NCI-H2171 (cell line): ENCODE measurements around the gene CDK19.
A peak's percentile ranks its signal among the peaks of the same experiment; 100 is the strongest.

ENCODE experiments used
- DNase-seq: peaks from one replicate; lab custom pipeline; 2025; lab: John Stamatoyannopoulos, UW

CDK19 gene

GRCh38 chr6:110703010-110703905, 112.0 kb downstream of the CDK19 start:
- DNase-seq, result no peak

DNA sequence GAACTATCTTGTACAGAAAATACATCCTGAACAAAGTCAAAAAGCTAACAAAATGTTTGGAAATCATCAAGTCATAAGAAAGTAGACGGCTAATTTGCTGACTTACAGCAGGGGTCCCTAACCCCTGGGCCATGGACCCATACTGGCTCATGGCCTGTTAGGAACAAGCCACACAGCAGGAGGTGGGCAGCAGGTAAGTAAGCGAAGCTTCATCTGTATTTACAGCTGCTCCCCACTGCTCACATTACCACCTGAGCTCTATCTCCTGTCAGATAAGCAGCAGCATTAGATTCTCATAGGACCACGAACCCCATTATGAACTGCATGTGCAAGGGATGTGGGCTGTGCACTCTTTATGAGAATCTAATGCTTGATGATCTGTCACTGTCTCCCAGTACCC, 115.5 kb downstream of the CDK19 start:
- DNase-seq, result no peak

GRCh38 chr6:110693994-110694393, 121.3 kb downstream of the CDK19 start:
- DNase-seq, result no peak

- no peak for DNase-seq
Observed at GRCh38 chr6:110693296-110693695, 122.0 kb downstream of the CDK19 start.

DNA sequence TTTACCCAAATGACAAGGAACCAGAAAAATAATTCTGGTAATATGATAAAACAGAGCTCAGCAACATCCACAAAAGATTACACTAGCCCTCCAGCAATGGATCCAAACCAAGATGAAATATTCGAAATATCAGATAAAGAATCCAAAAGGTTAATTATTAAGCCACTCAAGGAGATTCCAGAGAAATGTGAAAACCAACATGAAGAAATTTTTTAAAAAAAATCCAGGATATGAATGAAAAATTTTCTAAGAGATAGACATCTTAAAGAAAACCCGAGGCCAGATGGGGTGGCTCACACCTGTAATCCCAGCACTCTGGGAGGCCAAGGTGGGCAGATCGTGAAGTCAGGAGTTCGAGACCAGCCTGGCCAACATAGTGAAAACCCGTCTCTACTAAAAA, 124.4 kb downstream of the CDK19 start:
- no peak for DNase-seq

GRCh38 chr6:110690106-110690654, 125.1 kb downstream of the CDK19 start:
- DNase-seq, result no peak

DNA sequence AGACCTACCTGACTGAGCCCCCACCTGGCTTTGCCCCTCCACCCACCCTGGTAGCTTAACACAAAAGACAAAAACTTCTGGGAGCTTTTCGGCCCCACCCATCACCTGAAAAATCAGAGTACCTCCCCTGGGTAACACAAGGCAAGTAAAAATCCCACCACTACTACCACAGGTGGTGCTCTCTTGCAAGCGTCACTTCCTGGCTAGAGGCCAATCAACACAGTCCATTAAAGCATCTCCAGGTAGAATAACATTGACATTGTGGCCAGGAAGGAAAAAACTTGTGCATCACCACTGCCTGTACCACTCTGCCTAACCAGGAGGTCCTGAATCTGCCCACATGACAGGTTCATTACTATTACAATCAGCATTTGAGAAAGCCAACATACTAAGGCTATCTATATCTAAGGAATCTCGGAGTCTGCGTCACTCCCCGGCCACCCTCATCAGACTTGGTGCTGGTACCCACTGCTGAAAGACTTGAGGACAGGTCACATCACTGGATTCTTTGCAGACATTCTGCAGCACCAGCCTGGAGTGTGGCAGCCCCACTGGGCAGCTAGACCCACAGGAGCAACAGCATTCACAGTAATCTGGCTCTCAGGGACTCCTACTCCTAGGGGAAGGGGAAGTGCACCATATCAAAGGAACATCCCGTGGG, 125.9 kb downstream of the CDK19 start:
- peak; percentile 48 for DNase-seq

DNA sequence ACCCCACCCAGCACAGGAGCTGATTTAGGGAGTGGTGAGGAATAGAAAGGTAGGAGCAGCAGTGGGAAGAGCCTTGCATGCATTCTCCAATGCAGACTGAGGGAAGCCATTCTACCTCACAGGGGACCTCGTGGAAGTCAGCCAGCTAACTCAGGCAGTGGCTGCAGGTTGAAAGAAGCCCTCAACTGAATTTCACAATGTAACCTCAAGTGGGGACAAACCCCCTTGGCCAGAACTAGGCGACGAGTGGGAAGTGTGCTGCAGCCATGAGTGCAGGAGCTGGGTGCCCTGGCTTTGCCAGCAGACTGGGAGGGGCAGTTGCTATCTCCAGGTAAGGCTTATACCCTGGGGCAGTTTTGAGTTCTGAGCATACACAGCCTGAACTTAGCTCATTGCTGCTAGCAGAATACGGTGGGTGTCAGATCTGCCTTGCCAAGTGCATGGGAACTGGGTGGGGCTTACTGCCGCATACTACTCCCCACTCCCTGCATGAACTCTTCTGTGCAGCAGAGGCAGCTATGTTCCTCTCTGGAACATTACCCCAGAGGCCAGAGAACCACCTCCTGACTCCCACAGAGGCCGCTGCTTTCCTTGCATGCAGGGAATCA, 126.5 kb downstream of the CDK19 start:
- no peak for DNase-seq

DNA sequence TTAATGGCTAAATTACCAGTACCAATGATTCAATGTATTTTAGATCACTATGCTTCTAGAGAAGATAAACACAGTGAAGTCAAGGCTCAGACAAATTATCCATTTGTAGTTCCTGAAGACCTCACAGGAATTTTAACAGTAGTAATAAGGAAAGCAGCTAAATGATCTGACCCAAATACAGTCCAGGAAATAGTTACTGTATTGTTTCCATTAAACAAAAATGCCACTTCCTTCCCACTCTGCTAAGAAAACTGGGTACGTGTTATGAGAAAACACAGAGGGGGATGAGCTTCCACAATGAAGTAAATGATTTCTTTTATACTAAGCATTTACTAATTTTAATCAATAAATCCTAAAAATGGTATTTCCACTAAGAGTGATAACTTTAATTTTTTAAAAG, 127.9 kb downstream of the CDK19 start:
- no peak for DNase-seq

DNA sequence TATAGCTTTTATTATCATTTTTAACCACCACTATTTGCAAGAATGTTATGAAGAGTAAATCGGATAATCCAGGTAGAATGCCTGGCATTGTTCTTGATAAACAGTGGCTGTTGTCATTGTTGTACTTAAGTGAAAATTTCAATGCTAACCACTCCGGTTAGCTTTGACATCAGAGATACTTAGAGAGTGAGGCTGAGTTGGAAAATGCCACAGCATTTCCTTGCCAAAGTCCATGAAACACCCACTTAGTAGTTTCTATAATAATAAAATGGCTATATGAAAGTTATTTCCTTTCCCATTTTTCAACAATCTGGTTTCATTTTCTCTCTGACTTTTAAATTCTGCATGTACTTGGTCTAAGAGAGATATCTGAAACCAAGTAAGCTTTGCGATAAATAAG, 132.0 kb downstream of the CDK19 start:
- no peak for DNase-seq

DNA sequence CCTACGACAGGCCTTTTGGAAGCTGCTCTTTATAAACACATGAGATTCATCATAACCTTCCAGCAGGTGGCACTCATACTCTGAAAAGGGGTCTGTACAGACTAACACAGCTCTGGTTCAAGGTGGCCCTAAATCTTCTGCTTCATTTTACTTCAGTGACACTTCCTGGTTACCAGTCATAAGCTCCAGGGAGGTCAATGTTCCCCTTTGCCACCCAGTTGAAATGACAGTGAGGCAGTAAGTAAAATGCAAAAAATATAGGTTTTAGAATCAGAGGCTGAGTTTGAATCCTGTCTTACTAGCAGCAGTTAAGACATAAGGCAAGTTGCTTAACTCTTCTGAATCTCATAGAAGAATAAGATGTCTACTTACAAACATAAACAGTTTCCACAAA, 132.8 kb downstream of the CDK19 start:
- peak; percentile 61 for DNase-seq

GRCh38 chr6:110681543-110682459, 133.5 kb downstream of the CDK19 start:
- no peak for DNase-seq

- DNase-seq, result no peak
Observed at GRCh38 chr6:110676396-110676795, 138.9 kb downstream of the CDK19 start.

DNA sequence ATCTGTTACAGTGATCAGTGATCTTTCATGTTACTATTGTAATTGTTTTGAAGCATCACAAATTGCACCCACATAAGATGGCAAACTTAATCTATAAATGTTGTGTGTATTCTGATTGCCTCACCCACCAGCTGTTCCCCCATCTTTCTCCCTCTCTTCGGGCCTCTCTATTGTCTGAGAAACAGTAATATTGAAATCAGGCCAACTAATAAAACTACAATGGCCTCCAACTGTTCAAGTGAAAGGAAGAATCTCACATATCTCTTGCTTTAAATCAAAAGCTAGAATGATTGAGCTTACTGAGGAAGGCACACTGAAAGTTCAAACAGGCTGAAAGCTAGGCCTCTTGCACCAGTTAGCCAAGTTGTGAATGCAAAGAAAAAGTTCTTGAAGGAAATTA, 141.2 kb downstream of the CDK19 start:
- no peak for DNase-seq

DNA sequence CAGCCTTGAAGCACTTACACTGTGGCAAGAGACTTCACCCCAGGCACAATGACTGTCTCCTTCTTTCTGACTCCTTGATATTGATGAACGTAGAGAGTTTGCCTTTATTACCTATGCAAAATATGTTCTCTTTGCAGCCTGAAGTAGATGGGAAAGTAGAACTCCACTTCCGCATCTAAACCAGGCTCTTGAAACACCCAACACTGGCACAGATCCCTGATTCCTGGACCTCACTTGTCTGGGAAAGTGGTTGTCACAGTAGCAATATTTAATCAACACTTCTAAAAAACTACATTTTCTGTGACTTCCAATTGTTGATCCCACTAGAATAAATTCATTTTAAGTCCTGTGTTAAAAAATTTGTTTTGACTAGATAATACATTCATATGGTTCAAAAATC, 143.1 kb downstream of the CDK19 start:
- DNase-seq, result no peak

GRCh38 chr6:110671447-110671846, 143.8 kb downstream of the CDK19 start:
- no peak for DNase-seq

- DNase-seq, result no peak
Observed at GRCh38 chr6:110665600-110665999, 149.7 kb downstream of the CDK19 start.

DNA sequence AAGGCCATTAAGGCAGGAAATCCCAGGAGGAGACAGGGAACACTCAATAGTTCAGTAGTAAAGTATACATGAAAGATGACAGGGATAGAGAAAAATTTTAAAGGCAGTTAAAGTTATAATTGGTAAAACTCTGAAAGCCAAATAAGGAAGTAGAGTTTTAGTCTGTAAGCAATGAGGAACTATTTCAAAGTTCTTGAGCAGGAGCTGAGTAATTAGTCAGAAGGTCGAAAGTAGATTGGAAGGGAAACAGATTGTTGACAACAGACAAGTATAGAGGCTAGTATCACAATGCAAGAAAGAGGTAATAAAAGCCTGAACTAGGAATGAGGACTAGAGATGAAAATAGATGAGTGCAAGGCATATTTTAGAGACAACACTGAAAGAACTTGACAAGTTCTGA, 150.3 kb downstream of the CDK19 start:
- DNase-seq, result no peak

GRCh38 chr6:110662490-110663211, 152.6 kb downstream of the CDK19 start:
- DNase-seq, result no peak

DNA sequence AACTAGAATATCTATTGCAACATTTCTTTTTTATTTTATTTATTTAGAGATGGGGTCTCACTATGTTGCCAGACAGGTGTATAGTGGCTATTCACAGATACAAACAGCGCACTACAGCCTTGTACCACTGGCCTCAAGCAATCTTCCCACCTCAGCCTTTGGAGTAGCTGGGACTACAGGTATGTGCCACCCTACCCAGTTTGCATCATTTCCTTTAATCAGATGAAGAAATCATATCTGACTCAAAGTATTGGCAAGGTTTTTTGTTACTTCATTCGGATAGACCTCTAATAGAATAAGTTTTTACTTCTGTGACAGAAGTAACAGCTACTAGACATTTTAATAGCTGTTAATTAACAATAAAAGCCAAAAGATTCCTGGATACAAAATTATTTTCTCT, 153.9 kb downstream of the CDK19 start:
- DNase-seq, result no peak

GRCh38 chr6:110660066-110660655, 155.1 kb downstream of the CDK19 start:
- no peak for DNase-seq
